DOHH2 (cell line): ENCODE results near the gene DOCK9.

Source experiments
- H3F3A ChIP-seq: fragments of 200-600 bp; sonication (generic), shearing (Covaris generic); 2 replicates; pipeline ENCODE4 v1.6.0; 2016; ENCODE audit warnings: antibody characterized with exemption, mild to moderate bottlenecking; ENCODE audit not compliant: control insufficient read depth, insufficient read depth
- H3K27ac ChIP-seq: fragments of 200-600 bp; sonication (generic); 2 replicates; pipeline ENCODE4 v1.5.1; 2014; ENCODE audit warnings: low read depth, mild to moderate bottlenecking, low read length, moderate library complexity
- H3K27me3 ChIP-seq: fragments of 200-600 bp; sonication (generic); 2 replicates; pipeline ENCODE4 v1.6.1; 2014; ENCODE audit warnings: mild to moderate bottlenecking, low read length, mixed read lengths; ENCODE audit not compliant: control insufficient read depth
- H3K36me3 ChIP-seq: fragments of 200-600 bp; sonication (generic); 2 replicates; pipeline ENCODE4 v1.6.1; 2014; ENCODE audit warnings: mild to moderate bottlenecking, low read length, moderate library complexity, mixed read lengths; ENCODE audit not compliant: control insufficient read depth
- H3K4me1 ChIP-seq: fragments of 200-600 bp; sonication (generic); 2 replicates; pipeline ENCODE4 v1.6.1; 2014; ENCODE audit warnings: mild to moderate bottlenecking, low read length, mixed read lengths; ENCODE audit not compliant: control insufficient read depth
- H3K4me2 ChIP-seq: fragments of 200-600 bp; sonication (generic); 2 replicates; pipeline ENCODE4 v1.6.0; 2014; ENCODE audit warnings: mild to moderate bottlenecking, low read length, moderate library complexity
- H3K4me3 ChIP-seq: fragments of 200-600 bp; sonication (generic); 2 replicates; pipeline ENCODE4 v1.5.1; 2014; ENCODE audit warnings: mild to moderate bottlenecking, low read length, mixed read lengths
- H3K79me2 ChIP-seq: fragments of 200-600 bp; sonication (generic); 2 replicates; pipeline ENCODE4 v1.6.1; 2014; ENCODE audit warnings: mild to moderate bottlenecking, low read length, mixed read lengths; ENCODE audit not compliant: control insufficient read depth
- H3K9me2 ChIP-seq: fragments of 200-600 bp; sonication (generic); replicated peaks from 2 replicates; pipeline ENCODE4 v1.6.1; 2014; ENCODE audit warnings: mild to moderate bottlenecking, low read length, mixed read lengths; ENCODE audit not compliant: control insufficient read depth
- H3K9me3 ChIP-seq: fragments of 200-600 bp; sonication (generic); 2 replicates; pipeline ENCODE4 v1.6.1; 2014; ENCODE audit warnings: antibody characterized with exemption, low read length, mixed read lengths; ENCODE audit not compliant: control insufficient read depth, insufficient read depth
- H4K20me1 ChIP-seq: fragments of 200-600 bp; sonication (generic); 2 replicates; pipeline ENCODE4 v1.6.0; 2014; ENCODE audit warnings: low read depth, mild to moderate bottlenecking, antibody characterized with exemption, low read length, moderate library complexity; ENCODE audit not compliant: control insufficient read depth, insufficient read depth
- CTCF ChIP-seq: fragments of 200-600 bp; sonication (generic); IDR thresholded peaks from one replicate; pipeline ENCODE4 v1.5.1; 2014; ENCODE audit warnings: antibody characterized with exemption, mild to moderate bottlenecking, low read depth, low read length; ENCODE audit not compliant: poor library complexity, severe bottlenecking
- EZH2phosphoT487 ChIP-seq: fragments of 200-600 bp; sonication (generic); IDR thresholded peaks from 2 replicates; pipeline ENCODE4 v1.6.1; 2017; ENCODE audit warnings: borderline replicate concordance, mild to moderate bottlenecking, antibody characterized with exemption, low read length, moderate library complexity, mixed read lengths

Gene DOCK9

DNA sequence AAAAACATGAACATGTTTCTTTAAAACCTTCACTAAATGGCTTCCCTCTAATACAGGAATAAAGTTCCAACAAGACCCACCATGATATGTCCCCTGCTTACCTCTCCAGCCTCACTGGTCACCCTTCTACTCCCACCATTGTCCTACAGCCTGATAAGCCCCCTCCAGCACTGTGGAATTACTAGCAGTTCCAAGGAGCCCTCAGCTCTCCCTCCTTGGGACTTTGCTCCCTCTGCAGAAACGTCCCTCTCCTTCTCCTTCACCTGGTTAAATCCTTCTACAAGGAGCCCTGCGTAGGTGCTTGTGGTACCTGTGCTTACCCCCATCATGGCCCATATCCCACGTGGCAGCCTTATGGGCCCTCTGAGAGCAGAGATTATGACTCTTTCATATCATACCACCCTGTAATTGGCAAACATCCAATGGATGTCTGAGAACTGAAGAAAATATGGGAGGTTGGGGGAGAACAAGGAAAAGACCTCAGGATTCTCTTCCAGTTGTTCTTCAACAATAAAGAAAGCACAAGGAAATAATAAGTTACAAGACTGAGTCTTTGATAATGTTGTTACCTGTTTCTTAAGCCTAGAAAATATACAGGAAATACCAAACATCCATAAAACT, 26.1 kb upstream of the DOCK9 start:
- H3K27ac ChIP-seq, result no peak overlapping the region
- H4K20me1 ChIP-seq, result no peaks in the 10 kb centered on the region
- no peaks in the 10 kb centered on the region for H3K9me2 ChIP-seq

DNA sequence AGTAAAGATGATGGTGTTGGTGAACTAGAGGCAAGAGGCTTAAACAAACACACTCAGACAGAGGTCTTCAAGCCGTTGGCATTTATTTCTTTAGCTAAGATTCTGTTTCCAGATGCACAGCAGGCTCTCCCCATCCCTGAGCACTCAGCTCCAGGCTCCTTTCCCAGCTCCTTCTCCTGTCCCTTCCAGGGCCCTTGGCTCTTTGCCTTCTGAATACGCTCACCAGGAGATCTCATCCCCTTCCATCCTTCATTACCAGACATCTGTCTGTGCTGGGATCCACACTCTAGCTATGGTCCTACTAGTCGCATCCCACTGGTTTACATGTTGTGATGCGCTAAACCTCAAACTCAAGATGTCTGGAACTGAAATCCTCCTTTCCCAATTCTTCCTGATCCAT, 25.3 kb upstream of the DOCK9 start:
- H3F3A ChIP-seq, result no peaks in the 10 kb centered on the region
- H3K4me3 ChIP-seq, result no peak overlapping the region
- no peaks in the 10 kb centered on the region for H3K9me3 ChIP-seq
- no peak overlapping the region for H3K27ac ChIP-seq
- no peaks in the 10 kb centered on the region for H3K79me2 ChIP-seq
- no peaks in the 10 kb centered on the region for H3K9me2 ChIP-seq
- H4K20me1 ChIP-seq, result no peaks in the 10 kb centered on the region
- no peak overlapping the region for H3K4me2 ChIP-seq
- TF ChIP-seq EZH2phosphoT487 (no peak), CTCF (no peak)
- peaks cover 37% of the 10 kb centered on the region for H3K27me3 ChIP-seq
- no peaks in the 10 kb centered on the region for H3K36me3 ChIP-seq
- H3K4me1 ChIP-seq, result no peaks in the 10 kb centered on the region

More for the DNA sequence above, 26.1 kb upstream of the DOCK9 start:
- H3K36me3 ChIP-seq, result no peaks in the 10 kb centered on the region
- no peaks in the 10 kb centered on the region for H3F3A ChIP-seq
- H3K9me3 ChIP-seq, result no peaks in the 10 kb centered on the region
- TF ChIP-seq CTCF (no peak), EZH2phosphoT487 (no peak)
- H3K4me2 ChIP-seq, result no peak overlapping the region
- H3K27me3 ChIP-seq, result peaks cover 30% of the 10 kb centered on the region
- no peak overlapping the region for H3K4me3 ChIP-seq
- no peaks in the 10 kb centered on the region for H3K4me1 ChIP-seq
- no peaks in the 10 kb centered on the region for H3K79me2 ChIP-seq

DNA sequence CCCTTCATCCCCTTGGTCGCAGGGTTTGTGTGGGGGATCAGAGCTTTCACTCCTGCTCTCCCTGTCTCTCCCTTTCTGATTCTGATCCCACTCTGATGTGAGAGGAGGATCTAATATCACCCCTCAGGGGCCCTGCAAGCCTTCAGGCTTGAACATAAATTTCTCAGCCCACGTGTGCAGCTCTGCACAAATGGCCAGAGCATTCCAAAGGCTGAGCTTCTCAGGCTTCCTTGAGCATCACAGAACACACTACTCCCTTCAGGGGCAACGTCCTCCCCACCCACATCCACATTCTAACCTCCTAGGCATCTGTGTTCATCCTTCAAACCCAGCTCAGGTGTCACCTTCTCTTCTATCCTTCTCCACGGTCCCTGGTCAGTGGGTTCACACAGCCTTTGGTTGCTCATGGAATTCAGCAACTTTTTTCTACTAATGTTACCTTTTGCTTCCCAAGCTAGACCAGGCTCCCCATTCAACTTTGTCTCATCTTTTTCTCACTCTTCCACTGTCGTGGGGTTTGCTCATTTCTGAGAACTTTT, 24.4 kb upstream of the DOCK9 start:
- H3K27me3 ChIP-seq, result peaks cover 44% of the 10 kb centered on the region
- no peaks in the 10 kb centered on the region for H3F3A ChIP-seq
- H3K9me2 ChIP-seq, result no peaks in the 10 kb centered on the region
- TF ChIP-seq EZH2phosphoT487 (no peak), CTCF (no peak)
- H3K36me3 ChIP-seq, result no peaks in the 10 kb centered on the region
- no peak overlapping the region for H3K4me3 ChIP-seq
- no peaks in the 10 kb centered on the region for H3K4me1 ChIP-seq
- no peak overlapping the region for H3K4me2 ChIP-seq
- H3K9me3 ChIP-seq, result no peaks in the 10 kb centered on the region
- no peak overlapping the region for H3K27ac ChIP-seq
- no peaks in the 10 kb centered on the region for H4K20me1 ChIP-seq
- no peaks in the 10 kb centered on the region for H3K79me2 ChIP-seq
